HepG2 (cell line): ENCODE measurements around the gene DUS1L. TPM values are rescaled to one million over a fixed set of nuclear protein-coding genes. Genes with fewer than 3 reads are reported as not detected.
A peak's percentile ranks its signal among the peaks of the same experiment; 100 is the strongest.

Experiments
- ERF ChIP-seq: IDR thresholded peaks from 2 replicates; pipeline ENCODE4 v1.6.1; 2018; ENCODE audit warnings: missing biosample characterization, missing genetic modification reagents
- MAZ ChIP-seq, 2 experiments: sonication (generic) in 1 of 2; formaldehyde crosslinking in 1 of 2; IDR thresholded peaks; 2 replicates each; pipeline versions ENCODE4 v1.5.0 to v1.6.1; 2012 to 2020; ENCODE audit warnings: low read depth in 2 of 2, mild to moderate bottlenecking in 2 of 2, borderline replicate concordance in 1 of 2, improper control_type of control experiment in 1 of 2, low read length in 1 of 2, missing genetic modification reagents in 1 of 2, moderate library complexity in 1 of 2
- ZNF12 ChIP-seq: sonication (generic); formaldehyde crosslinking; IDR thresholded peaks from 2 replicates; pipeline ENCODE4 v1.5.0; 2020; ENCODE audit warnings: missing genetic modification reagents
- ZNF383 ChIP-seq: sonication (generic); formaldehyde crosslinking; IDR thresholded peaks from 2 replicates; pipeline ENCODE4 v1.4.0; 2020; ENCODE audit warnings: missing genetic modification reagents, mild to moderate bottlenecking, borderline replicate concordance
- ZNF501 ChIP-seq: sonication (generic); formaldehyde crosslinking; IDR thresholded peaks from 2 replicates; pipeline ENCODE4 v1.5.1; 2020; ENCODE audit warnings: mild to moderate bottlenecking, moderate library complexity, missing genetic modification reagents
- ZNF576 ChIP-seq: sonication (generic); formaldehyde crosslinking; IDR thresholded peaks from 2 replicates; pipeline ENCODE4 v1.4.0; 2020; ENCODE audit warnings: mild to moderate bottlenecking, missing genetic modification reagents
- polyA plus RNA-seq, 8 experiments: library from polyadenylated mRNA; depleted of rRNA in 3 of 8; stranded (reverse) in 7 of 8; unstranded in 1 of 8; fragments of >200 nt; fragmentation: Illumina TruSeq in 4 of 8; extraction: Trizol in 4 of 8; gene quantifications; 2 replicates each; pipeline versions ENCODE4 v1.2.1 to v1.2.3, GENCODE V29; 2011 to 2016; ENCODE audit warnings: low read depth in 4 of 8, missing spikeins in 1 of 8, mixed read lengths in 1 of 8; ENCODE audit not compliant: insufficient read depth in 1 of 8
- total RNA-seq, 5 experiments: library from RNA; depleted of rRNA; stranded (reverse); fragments of >200 nt; fragmentation: Illumina TruSeq; extraction: Trizol; gene quantifications; 2 replicates each; pipeline ENCODE4 v1.2.3, GENCODE V29; 2016; ENCODE audit warnings: low read depth in 1 of 5
- TF ChIP-seq, protein P1 (sequence below), 2 experiments: sonication (generic) in 1 of 2; formaldehyde crosslinking in 1 of 2; IDR thresholded peaks; 2 replicates each; pipeline versions ENCODE4 v1.5.1 to v1.6.1; 2011 to 2020; ENCODE audit warnings: borderline replicate concordance in 1 of 2, low read depth in 1 of 2, low read length in 1 of 2, mild to moderate bottlenecking in 1 of 2, missing genetic modification reagents in 1 of 2, moderate library complexity in 1 of 2
- TF ChIP-seq, protein P2 (sequence below): sonication (generic); formaldehyde crosslinking; IDR thresholded peaks from 2 replicates; pipeline ENCODE4 v1.4.0; 2020; ENCODE audit warnings: missing genetic modification reagents, borderline replicate concordance
- TF ChIP-seq, protein P3 (sequence below), 2 experiments: fragments of 450-650 bp in 1 of 2; sonication (generic) in 1 of 2; formaldehyde crosslinking in 1 of 2; IDR thresholded peaks; 2 replicates each; pipeline versions ENCODE4 v1.6.1 to v1.8.0; 2016 to 2022; ENCODE audit warnings: antibody characterized with exemption in 1 of 2, mild to moderate bottlenecking in 1 of 2, missing genetic modification reagents in 1 of 2

Gene DUS1L
- total and polyA plus RNA-seq, 2 of the 13 experiments (the other 11 are each of a cell fraction or from before 2014, with no cell fraction given) = 81.0 to 109 TPM

DNA sequence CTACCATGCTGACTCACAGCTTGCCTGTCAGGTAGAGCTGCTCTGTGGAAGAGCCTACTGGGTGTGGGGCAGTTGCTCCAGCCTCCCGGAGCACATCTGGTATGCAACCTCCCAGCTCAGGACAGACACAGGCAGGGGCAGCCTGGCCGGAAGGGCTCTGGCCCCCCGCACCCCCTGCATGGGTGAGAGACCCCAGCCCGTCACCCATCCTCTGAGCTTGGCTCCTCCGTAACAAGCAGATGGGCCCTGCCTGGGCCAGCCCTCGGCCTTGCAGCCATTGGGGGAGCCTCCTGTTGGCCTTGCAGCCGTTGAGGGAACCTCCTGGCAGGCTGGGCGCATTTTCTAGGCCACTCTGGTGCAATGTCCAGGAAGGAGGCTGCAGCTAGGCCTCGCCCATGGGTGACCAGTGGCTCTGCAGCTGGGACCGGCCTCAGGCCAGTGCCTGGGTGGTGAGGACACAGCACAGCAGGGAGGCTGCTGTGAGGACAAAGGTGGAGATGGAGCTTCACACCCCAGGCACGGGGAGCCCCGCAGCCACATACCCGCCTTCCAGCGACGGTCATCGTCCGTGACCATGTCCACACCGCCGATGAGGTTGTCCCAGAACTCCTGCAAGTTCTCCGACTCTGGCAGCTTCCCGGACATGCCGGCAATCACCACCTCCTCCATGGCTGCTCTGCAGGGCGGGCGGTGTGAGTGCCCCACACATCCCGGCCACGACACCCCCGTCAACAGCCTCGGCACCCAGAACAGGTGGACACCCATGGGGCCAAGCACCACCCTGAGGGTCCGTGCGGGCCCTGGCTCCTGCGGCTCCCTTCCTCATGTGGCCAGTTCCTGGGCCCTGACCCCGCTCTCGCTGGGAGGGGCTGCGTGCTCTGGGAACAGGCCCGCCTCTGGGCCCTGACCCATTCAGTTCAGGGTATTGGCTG lies 30.4 kb upstream of the DUS1L start (continued):
- TF ChIP-seq, protein P1, sequence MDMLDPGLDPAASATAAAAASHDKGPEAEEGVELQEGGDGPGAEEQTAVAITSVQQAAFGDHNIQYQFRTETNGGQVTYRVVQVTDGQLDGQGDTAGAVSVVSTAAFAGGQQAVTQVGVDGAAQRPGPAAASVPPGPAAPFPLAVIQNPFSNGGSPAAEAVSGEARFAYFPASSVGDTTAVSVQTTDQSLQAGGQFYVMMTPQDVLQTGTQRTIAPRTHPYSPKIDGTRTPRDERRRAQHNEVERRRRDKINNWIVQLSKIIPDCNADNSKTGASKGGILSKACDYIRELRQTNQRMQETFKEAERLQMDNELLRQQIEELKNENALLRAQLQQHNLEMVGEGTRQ (IDR thresholded peaks at IDR 0.05; ENCODE audit: low read depth, low read length) = no peak
- TF ChIP-seq, protein P1 (CRISPR knock-in tag; IDR thresholded peaks at IDR 0.05; ENCODE audit: borderline replicate concordance) = no peak
- TF ChIP-seq ZNF501 (no peak), ZNF12 (no peak), ERF (no peak), ZNF576 (CRISPR knock-in tag) (no peak), MAZ (IDR thresholded peaks at IDR 0.05; ENCODE audit: borderline replicate concordance, low read depth, low read length) (no peak), MAZ (CRISPR knock-in tag; IDR thresholded peaks at IDR 0.05; ENCODE audit: low read depth) (0 out of 2 replicates have a peak, but pooled peaks have one; percentile 20), ZNF383 (no peak)
- TF ChIP-seq, protein P2, sequence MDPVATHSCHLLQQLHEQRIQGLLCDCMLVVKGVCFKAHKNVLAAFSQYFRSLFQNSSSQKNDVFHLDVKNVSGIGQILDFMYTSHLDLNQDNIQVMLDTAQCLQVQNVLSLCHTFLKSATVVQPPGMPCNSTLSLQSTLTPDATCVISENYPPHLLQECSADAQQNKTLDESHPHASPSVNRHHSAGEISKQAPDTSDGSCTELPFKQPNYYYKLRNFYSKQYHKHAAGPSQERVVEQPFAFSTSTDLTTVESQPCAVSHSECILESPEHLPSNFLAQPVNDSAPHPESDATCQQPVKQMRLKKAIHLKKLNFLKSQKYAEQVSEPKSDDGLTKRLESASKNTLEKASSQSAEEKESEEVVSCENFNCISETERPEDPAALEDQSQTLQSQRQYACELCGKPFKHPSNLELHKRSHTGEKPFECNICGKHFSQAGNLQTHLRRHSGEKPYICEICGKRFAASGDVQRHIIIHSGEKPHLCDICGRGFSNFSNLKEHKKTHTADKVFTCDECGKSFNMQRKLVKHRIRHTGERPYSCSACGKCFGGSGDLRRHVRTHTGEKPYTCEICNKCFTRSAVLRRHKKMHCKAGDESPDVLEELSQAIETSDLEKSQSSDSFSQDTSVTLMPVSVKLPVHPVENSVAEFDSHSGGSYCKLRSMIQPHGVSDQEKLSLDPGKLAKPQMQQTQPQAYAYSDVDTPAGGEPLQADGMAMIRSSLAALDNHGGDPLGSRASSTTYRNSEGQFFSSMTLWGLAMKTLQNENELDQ (CRISPR knock-in tag) = no peak
- TF ChIP-seq, protein P3, sequence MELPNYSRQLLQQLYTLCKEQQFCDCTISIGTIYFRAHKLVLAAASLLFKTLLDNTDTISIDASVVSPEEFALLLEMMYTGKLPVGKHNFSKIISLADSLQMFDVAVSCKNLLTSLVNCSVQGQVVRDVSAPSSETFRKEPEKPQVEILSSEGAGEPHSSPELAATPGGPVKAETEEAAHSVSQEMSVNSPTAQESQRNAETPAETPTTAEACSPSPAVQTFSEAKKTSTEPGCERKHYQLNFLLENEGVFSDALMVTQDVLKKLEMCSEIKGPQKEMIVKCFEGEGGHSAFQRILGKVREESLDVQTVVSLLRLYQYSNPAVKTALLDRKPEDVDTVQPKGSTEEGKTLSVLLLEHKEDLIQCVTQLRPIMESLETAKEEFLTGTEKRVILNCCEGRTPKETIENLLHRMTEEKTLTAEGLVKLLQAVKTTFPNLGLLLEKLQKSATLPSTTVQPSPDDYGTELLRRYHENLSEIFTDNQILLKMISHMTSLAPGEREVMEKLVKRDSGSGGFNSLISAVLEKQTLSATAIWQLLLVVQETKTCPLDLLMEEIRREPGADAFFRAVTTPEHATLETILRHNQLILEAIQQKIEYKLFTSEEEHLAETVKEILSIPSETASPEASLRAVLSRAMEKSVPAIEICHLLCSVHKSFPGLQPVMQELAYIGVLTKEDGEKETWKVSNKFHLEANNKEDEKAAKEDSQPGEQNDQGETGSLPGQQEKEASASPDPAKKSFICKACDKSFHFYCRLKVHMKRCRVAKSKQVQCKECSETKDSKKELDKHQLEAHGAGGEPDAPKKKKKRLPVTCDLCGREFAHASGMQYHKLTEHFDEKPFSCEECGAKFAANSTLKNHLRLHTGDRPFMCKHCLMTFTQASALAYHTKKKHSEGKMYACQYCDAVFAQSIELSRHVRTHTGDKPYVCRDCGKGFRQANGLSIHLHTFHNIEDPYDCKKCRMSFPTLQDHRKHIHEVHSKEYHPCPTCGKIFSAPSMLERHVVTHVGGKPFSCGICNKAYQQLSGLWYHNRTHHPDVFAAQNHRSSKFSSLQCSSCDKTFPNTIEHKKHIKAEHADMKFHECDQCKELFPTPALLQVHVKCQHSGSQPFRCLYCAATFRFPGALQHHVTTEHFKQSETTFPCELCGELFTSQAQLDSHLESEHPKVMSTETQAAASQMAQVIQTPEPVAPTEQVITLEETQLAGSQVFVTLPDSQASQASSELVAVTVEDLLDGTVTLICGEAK (IDR thresholded peaks at IDR 0.05) = no peak
- TF ChIP-seq, protein P3 (CRISPR knock-in tag; IDR thresholded peaks at IDR 0.05) = no peak
